GM21529 (cell line): ENCODE data around the gene TRAF7.

Experiments used
- ATAC-seq: cut with Tn5 transposase; IDR thresholded peaks from one replicate; pipeline ENCODE4 v1.9.1; 2021; ENCODE audit not compliant: unreplicated experiment

The TRAF7 gene

GRCh38 chr16:2180962-2181923, 25.7 kb downstream of the TRAF7 start:
- no peak for ATAC-seq

GRCh38 chr16:2181952-2182351, 26.4 kb downstream of the TRAF7 start:
- ATAC-seq = no peak

GRCh38 chr16:2183671-2184070, 28.1 kb downstream of the TRAF7 start:
- no peak for ATAC-seq

- no peak for ATAC-seq
These were observed 28.8 kb downstream of the TRAF7 start for GRCh38 chr16:2184346-2184745.

GRCh38 chr16:2184962-2185361, 29.4 kb downstream of the TRAF7 start:
- no peak for ATAC-seq

- ATAC-seq = no peak
These were observed 30.5 kb downstream of the TRAF7 start for GRCh38 chr16:2186064-2186463.

- no peak for ATAC-seq
These were observed 30.9 kb downstream of the TRAF7 start for GRCh38 chr16:2186505-2186904.

GRCh38 chr16:2187212-2187611, 31.6 kb downstream of the TRAF7 start:
- no peak for ATAC-seq

GRCh38 chr16:2188395-2188794, 32.8 kb downstream of the TRAF7 start:
- ATAC-seq = no peak

- no peak for ATAC-seq
These were observed 33.8 kb downstream of the TRAF7 start for GRCh38 chr16:2189252-2189893.

- no peak for ATAC-seq
These were observed 34.5 kb downstream of the TRAF7 start for GRCh38 chr16:2190002-2190658.

- ATAC-seq = no peak
These were observed 35.3 kb downstream of the TRAF7 start for GRCh38 chr16:2190659-2191445.

- no peak for ATAC-seq
These were observed 35.8 kb downstream of the TRAF7 start for GRCh38 chr16:2191446-2191706.

GRCh38 chr16:2194166-2194834, 38.7 kb downstream of the TRAF7 start:
- no peak for ATAC-seq

- ATAC-seq = no peak
These were observed 39.3 kb downstream of the TRAF7 start for GRCh38 chr16:2194852-2195321.

GRCh38 chr16:2195322-2196161, 40.0 kb downstream of the TRAF7 start:
- ATAC-seq = no peak

- ATAC-seq = no peak
These were observed 40.8 kb downstream of the TRAF7 start, which contains the start of gene CASKIN1 for GRCh38 chr16:2196162-2196980. TSS of gene CASKIN1 (minus strand) at chr16:2196605. CDS start at chr16:2196432, 173 bp downstream.

- ATAC-seq = no peak
These were observed 41.5 kb downstream of the TRAF7 start for GRCh38 chr16:2196981-2197511.
